Renal cortex interstitium (tissue), 15 donors: ENCODE measurements around the gene ARHGAP5. TPM values are rescaled to one million over a fixed set of nuclear protein-coding genes. Genes with fewer than 3 reads are reported as not detected.

Experiments used
- DNase-seq, 11 donors: peaks; one replicate each; pipeline ENCODE4 v3.0.0-alpha.2; 2013; ENCODE audit warnings: low read depth in 9 of 11, low spot score in 4 of 11; ENCODE audit errors: extremely low read depth in 1 of 11
- long read RNA-seq, 16 experiments: transcript quantifications; one replicate each; lab custom pipeline, GENCODE V29; 2026
- polyA plus RNA-seq, 3 donors: library from polyadenylated mRNA; unstranded; fragments of 120-200 nt; gene quantifications; one replicate each; pipeline ENCODE4 v1.2.1, GENCODE V29; 2013; ENCODE audit not compliant: insufficient read length in 3 of 3

The ARHGAP5 gene, protein sequence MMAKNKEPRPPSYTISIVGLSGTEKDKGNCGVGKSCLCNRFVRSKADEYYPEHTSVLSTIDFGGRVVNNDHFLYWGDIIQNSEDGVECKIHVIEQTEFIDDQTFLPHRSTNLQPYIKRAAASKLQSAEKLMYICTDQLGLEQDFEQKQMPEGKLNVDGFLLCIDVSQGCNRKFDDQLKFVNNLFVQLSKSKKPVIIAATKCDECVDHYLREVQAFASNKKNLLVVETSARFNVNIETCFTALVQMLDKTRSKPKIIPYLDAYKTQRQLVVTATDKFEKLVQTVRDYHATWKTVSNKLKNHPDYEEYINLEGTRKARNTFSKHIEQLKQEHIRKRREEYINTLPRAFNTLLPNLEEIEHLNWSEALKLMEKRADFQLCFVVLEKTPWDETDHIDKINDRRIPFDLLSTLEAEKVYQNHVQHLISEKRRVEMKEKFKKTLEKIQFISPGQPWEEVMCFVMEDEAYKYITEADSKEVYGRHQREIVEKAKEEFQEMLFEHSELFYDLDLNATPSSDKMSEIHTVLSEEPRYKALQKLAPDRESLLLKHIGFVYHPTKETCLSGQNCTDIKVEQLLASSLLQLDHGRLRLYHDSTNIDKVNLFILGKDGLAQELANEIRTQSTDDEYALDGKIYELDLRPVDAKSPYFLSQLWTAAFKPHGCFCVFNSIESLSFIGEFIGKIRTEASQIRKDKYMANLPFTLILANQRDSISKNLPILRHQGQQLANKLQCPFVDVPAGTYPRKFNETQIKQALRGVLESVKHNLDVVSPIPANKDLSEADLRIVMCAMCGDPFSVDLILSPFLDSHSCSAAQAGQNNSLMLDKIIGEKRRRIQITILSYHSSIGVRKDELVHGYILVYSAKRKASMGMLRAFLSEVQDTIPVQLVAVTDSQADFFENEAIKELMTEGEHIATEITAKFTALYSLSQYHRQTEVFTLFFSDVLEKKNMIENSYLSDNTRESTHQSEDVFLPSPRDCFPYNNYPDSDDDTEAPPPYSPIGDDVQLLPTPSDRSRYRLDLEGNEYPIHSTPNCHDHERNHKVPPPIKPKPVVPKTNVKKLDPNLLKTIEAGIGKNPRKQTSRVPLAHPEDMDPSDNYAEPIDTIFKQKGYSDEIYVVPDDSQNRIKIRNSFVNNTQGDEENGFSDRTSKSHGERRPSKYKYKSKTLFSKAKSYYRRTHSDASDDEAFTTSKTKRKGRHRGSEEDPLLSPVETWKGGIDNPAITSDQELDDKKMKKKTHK (N-terminal part only)
- polyA plus RNA-seq: 100 to 1,000 TPM; 104 to 118 (median 110) TPM
- long read RNA-seq, donor 1, transcript ARHGAP5-201 (1 exons, 3,207 nt): major isoform, 17 of 24 reads
- long read RNA-seq, donor 1, partial matches to known transcripts: 7 of 24 reads
- long read RNA-seq, donor 1, other reads (novel, unspliced or antisense): 0 of 24 reads
- long read RNA-seq, donor 2, transcript ARHGAP5-201 (1 exons, 3,207 nt): major isoform, 19 of 31 reads
- long read RNA-seq, donor 2, partial matches to known transcripts: 11 of 31 reads
- long read RNA-seq, donor 2, other reads (novel, unspliced or antisense): 0 of 31 reads
- long read RNA-seq, donor 3, full-length matches to known transcripts: 25 of 61 reads
- long read RNA-seq, donor 3, partial matches to known transcripts: 36 of 61 reads
- long read RNA-seq, donor 3, other reads (novel, unspliced or antisense): 0 of 61 reads
- long read RNA-seq, donor 4, full-length matches to known transcripts: 23 of 28 reads
- long read RNA-seq, donor 4, partial matches to known transcripts: 5 of 28 reads
- long read RNA-seq, donor 4, other reads (novel, unspliced or antisense): 0 of 28 reads
- long read RNA-seq, donor 5: 0 reads
- long read RNA-seq, donor 6, full-length matches to known transcripts: 48 of 63 reads
- long read RNA-seq, donor 6, partial matches to known transcripts: 15 of 63 reads
- long read RNA-seq, donor 6, other reads (novel, unspliced or antisense): 0 of 63 reads
- long read RNA-seq, donor 7, full-length matches to known transcripts: 31 of 41 reads
- long read RNA-seq, donor 7, partial matches to known transcripts: 10 of 41 reads
- long read RNA-seq, donor 7, other reads (novel, unspliced or antisense): 0 of 41 reads
- long read RNA-seq, donor 8: 0 reads
- long read RNA-seq, donor 9, full-length matches to known transcripts: 21 of 31 reads
- long read RNA-seq, donor 9, partial matches to known transcripts: 10 of 31 reads
- long read RNA-seq, donor 9, other reads (novel, unspliced or antisense): 0 of 31 reads
- long read RNA-seq, donor 10, full-length matches to known transcripts: 27 of 35 reads
- long read RNA-seq, donor 10, partial matches to known transcripts: 8 of 35 reads
- long read RNA-seq, donor 10, other reads (novel, unspliced or antisense): 0 of 35 reads
- long read RNA-seq, donor 11, full-length matches to known transcripts: 13 of 72 reads
- long read RNA-seq, donor 11, partial matches to known transcripts: 59 of 72 reads
- long read RNA-seq, donor 11, other reads (novel, unspliced or antisense): 0 of 72 reads
- long read RNA-seq, donor 12, transcript ARHGAP5-201 (1 exons, 3,207 nt): major isoform, 17 of 23 reads
- long read RNA-seq, donor 12, partial matches to known transcripts: 6 of 23 reads
- long read RNA-seq, donor 12, other reads (novel, unspliced or antisense): 0 of 23 reads
- long read RNA-seq, donor 13: 0 reads
- long read RNA-seq, donor 14, full-length matches to known transcripts: 16 of 21 reads
- long read RNA-seq, donor 14, partial matches to known transcripts: 5 of 21 reads
- long read RNA-seq, donor 14, other reads (novel, unspliced or antisense): 0 of 21 reads
- long read RNA-seq, donor 15, transcript ARHGAP5-201 (1 exons, 3,207 nt): major isoform, 12 of 12 reads
- long read RNA-seq, donor 15, partial matches to known transcripts: 0 of 12 reads
- long read RNA-seq, donor 15, other reads (novel, unspliced or antisense): 0 of 12 reads
- long read RNA-seq, donor 16, full-length matches to known transcripts: 53 of 140 reads
- long read RNA-seq, donor 16, partial matches to known transcripts: 87 of 140 reads
- long read RNA-seq, donor 16, other reads (novel, unspliced or antisense): 0 of 140 reads

DNA sequence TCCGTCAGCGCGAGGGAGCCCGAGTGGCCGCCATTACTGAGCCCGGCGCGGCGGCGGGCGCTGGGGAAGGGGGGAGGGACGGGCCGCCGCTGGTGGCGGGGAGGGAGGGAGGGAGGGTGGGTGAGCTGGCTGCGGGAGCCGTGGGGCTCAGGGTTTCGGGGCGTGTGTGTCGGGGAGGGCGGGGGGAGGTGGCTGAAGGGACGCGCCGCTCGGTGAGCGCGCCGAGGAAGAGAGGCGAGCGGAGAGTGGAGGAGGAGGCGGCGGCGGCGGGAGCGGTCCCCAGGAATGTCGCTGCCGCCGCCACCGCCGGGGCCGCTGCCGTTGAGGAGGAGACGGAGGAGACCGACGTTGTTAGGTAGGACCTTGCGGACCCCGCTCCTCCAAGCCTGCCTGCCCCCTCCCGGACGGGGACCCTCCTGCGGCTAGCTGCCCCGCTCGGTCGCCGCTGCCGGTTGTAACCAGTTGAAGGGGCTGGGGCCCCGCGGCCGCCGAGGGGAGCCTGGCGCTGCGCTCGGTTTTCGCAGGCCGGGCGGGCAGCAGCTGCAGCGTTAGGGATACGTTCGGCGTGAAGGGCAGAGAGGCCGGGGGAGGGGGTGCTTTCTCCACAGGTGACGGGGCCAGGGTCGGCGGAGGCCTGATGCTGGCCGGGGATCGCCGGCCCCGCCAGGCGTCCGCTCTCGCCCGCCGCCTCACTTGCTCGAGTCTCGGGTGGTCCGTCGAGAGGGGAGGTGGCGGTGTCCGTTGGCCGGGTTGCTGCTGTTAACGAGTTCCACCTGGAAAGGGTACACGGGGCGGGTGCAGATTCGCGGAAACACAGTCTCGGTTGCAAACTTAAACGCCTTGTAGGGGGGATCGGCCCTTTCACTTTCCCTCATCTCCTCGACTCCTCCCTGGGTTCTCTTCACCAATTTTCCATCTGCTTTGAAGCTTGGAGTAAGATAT lies at the start of gene ARHGAP5:
TSS of gene ARHGAP5 (plus strand) at position 224 of the 942 bp plus-strand sequence. CDS start 13,366 bp downstream, outside the sequence.
- DNase-seq: peak in 10 of 11 donors; percentile 37 to 68 (median 56)

DNA sequence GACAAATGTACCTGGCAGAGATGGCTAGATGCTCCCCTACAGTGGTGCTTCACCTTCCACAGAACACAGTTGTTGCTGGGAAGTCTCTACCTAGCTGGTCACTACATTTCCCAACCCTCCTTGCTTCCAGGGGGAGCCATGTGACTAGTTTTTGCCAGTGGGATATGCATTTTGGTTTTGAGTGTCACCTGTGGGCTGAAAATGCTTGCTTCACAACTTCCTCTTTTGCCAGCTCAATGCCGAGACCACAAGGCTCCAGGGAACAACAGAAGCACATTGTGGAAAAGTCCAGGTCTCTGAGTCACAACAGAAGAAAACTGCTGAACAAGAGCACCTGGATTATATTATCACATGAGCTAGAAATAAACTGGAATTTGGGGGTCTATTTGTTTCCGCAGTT lies 48.5 kb upstream of the ARHGAP5 start:
- DNase-seq: no peak

DNA sequence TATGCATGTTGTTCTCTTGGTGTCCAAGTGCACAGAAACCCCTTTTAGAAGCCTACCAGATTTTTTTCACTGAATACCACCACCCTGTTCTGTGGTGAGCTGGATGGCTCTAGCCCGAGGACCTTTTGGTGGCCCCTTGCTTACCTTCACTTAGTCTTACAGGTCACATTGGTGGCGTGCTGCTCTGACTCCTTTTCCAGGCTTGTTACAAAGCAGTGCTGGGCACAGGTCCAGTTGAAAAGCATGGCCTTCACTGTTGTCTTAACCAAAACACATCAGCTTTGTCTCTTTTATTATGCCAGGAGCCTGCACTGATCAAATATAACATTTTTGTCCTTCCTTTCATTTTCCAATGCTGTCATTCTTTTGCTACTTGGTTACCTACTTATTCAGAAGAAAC lies 43.6 kb upstream of the ARHGAP5 start:
- no peak for DNase-seq

DNA sequence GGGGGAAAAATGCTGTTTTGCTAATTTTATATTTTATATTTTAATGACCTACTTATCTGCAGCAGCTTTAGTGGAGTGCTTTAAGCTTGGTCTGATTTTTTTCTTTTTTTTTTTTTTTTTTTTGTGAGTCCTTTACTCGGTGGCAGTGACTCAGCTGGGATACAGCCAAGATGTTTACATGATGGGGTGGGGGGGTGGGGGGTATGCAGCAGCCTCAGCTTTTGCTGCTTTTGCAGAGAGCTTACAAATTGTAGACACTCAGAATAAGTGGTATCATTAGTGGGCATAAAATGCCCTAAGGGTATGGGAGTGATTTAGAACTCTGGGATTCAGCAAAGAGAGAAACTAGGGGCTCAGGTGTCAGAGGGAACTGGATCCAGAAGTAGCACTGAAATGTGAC lies 38.2 kb upstream of the ARHGAP5 start:
- no peak for DNase-seq

DNA sequence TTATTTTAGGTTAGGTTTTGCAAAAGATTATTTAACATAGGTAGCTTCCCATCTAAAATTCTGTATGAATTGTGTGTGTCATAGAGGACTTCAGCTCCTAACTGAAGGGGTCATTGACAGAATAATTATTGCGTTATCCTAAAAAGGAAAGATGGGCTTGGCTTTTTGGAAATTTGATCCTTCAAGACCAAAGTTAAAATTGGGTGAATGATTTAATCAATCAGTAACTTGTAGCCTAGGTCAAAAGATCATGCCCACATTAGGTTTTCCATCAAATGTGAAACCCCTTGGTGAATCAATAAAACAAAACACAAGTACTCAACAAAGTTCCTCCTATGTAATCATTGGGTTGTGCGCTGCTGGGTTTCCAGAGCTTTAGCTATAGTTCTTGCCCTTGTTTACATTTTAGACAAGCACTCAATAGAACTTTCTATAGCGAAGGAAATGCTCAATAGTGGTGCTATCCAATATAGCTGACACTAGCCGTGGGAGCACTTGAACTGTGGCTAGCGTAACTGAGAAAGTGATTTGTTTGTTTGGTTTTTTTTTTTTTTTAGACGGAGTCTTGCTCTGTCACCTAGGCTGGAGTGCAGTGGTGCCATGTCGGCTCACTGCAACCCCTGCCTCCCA lies 37.6 kb upstream of the ARHGAP5 start:
- DNase-seq: no peak

DNA sequence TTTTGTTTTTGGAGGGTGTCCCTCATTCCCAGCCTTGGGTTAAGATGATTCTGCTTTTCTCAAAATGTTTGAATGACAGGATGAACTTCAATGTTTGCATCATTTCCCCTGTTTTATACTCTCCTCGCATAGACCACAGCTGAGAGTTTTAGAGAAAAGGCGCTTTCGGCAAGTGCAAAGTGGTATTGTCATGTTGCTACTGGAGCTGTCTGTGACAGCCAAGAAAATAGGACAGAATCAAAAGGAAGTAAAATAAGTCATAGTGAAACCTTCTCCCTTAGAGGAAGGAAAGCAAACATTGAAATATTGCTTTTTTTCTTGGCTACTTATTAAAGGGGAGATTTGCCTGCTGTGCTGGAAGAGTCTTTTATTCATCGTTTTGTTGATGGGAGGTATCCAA lies 33.5 kb upstream of the ARHGAP5 start:
- no peak for DNase-seq

DNA sequence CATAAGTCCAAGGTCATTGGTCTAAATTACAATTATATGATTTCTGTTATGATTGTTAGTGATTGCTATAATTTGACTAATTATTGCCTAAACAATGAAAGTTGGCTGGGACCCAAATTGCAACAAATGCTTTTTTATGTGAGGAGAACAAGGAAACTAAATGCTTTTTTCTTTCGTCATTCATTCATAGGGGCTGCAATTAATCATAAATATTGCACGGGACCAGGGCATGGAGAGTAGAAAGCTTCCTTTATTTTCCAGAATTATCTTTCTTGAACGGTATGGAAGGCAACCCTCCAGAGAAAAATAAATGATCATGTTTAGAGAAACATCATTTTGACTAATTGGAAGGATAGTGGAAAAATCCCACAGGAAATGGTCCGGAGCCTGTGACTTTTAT lies 32.6 kb upstream of the ARHGAP5 start:
- DNase-seq: no peak

DNA sequence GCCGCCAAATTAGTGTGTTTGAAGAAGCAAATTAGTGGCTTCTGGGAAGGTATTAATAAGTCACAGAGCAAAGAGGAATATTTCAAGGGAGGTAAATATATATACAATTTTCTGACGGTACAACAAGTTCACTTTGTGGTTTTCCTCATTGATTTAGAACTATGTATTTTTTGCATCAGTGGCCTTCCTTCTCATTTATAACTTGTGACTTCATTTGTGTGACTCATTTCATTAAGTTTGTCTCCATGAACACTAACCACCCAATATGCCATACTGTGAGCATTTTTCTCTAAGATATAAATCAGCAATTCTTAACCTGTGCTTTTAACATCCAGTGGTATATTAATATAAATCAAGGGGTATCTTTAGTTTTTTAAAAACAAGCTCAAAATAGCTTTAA lies 29.3 kb upstream of the ARHGAP5 start:
- no peak for DNase-seq

DNA sequence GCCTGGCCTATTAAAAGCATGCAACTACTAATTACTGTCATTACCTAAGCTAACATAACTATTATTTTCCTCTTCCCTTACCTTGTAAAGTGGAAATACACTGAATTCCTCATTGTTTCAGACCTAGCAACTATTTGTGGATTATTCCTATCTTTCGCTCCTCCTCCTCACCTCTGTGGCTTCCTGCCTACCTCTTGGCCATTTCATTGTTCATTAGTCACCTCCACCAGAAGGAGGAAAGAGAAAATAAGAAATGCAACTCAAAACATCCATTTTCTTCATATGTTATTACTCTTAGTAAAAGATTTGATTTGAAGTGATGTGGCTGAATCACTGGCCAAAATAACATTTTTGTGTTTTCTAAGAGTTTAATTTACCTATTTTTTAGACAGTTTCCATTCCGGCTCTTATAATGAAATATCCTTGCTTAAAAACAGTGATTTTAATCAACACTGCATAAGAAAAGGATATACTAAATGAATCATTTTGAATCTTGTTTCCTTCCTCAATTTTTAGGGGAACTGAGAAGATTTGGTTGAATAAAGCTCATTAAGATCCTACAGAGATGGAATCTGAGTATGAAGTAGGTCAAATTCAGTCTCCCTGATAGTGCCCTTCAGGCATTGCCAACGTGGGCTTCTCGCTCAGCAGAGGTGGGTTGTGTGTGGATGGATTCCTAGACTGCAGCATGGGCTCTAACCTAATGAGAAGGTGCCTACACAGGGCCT lies 27.6 kb upstream of the ARHGAP5 start:
- DNase-seq: no peak

DNA sequence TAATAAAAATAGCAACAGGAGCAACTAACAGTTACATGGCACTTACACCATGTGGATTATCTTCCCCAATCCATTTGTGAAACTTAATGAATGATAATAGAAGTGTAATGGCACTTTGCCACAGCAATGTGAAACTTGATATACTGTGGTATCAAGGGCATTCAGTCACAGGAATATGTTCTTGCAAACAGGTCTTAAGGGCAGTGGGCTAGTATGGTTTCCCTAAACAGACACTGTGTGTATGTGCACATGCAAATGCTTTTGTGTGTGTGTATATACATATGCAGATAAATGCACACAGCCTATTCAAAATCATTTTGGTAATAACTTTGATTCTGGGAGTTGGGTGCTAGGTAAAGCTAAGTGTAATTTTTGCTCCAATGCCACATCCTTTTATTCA lies 26.2 kb upstream of the ARHGAP5 start:
- no peak for DNase-seq

DNA sequence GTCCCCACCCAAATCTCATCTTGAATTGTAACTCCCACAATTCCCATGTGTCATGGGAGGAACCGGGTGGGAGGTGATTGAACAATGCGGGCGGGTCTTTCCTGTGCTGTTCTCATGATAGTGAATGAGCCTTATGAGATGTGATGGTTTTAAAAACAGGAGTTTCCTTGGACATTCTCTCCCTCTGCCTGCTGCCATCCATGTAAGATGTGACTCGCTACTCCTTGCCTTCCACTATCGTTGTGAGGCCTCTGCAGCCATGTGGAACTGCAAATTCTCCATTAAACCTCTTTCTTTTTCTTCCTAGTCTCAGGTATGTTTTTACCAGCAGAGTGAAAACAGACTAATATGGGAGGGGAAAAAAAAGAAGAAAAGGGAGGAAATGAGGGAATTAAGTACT lies 22.6 kb upstream of the ARHGAP5 start:
- no peak for DNase-seq

DNA sequence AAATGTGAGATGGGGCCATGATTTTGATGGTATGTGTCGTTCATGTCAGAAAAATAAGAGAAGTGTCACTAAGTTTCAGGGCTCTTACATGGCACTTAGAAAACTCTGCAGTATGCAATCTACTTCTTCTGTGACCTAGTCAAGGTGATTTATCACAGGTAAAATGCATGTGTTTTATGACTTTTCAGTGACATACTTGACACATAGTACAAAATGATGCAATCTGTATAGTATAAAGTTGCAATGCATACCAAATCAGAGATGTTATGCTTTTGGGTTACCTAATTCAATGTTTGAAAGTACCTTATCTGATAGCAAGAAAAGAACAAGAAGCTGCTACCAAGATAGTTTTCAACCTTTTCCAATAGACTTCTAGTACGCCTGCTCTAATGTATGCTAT lies 21.9 kb upstream of the ARHGAP5 start:
- no peak for DNase-seq

DNA sequence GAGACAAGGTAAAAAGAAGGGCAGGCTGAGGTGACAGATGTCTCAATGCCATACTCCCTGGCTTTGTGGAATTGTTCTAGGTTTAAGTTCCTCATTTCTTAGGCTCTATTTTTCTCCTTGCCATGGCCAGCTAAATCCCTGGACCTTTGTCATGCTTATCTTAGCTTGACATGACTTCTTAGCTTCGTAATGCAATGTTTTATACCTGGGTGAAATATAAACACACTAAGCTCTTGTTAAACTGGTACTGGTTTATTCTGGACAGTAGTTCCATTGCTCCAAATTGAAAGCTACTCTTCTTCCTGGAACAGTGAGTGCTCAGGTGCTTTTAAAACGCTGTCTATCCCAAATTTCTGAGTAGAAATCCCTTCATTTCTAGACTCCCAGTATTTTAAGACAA lies 17.4 kb upstream of the ARHGAP5 start:
- no peak for DNase-seq

DNA sequence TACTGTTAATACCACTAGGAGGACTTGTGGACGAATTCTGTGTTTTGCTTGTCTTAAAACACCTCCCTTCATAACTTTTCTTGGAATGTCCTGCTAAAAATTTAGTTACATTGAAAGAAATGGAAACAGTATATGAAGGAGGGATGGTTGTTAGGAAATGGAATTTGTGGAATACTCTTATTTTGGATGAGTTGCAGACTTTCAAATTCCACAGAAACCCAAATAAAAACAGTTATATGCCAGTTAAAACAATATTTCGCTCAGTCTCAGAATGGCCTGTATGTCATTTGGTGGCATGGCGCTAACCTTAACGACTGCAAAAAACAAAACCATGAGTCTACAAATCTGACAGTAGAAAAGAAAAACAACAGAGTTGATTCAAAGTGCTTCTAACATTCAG lies 12.2 kb upstream of the ARHGAP5 start:
- no peak for DNase-seq
